ENCODE measurements around the gene KIZ.

KIZ gene

DNA sequence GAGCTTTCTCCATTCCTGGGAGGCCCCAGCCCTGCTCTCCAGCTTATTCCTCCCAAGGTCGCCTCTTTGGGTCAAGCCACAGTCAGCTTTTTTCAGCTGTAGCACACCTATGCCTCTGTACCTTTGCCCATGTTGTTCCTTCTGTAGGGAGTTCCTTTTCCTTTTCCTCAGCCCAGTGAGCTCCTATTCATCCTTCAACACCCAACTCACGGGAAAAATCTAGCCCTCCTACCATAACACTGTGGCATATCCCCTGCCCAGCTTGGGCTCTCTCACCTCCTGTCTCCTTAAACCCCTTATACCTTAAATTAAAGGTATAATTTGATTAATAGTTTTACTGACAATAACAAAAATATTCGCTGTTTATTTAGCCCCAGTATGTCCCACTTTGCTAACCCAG lies 118.9 kb downstream of the KIZ start:
- TF ChIP-seq TAF1 (IDR thresholded peaks at IDR 0.05; ENCODE audit: borderline replicate concordance, insufficient read depth, low read length) (no peak), SIN3A (IDR thresholded peaks at IDR 0.05; ENCODE audit: borderline replicate concordance, insufficient read depth, low read length) (no peak), FOXP2 (optimal IDR thresholded peaks at IDR 0.05; ENCODE audit: borderline replicate concordance, extremely low read depth, extremely low read length, insufficient read depth) (no peak), POLR2AphosphoS5 (IDR thresholded peaks at IDR 0.05; ENCODE audit: low read depth, low read length) (no peak)
- TF ChIP-seq, protein P1, sequence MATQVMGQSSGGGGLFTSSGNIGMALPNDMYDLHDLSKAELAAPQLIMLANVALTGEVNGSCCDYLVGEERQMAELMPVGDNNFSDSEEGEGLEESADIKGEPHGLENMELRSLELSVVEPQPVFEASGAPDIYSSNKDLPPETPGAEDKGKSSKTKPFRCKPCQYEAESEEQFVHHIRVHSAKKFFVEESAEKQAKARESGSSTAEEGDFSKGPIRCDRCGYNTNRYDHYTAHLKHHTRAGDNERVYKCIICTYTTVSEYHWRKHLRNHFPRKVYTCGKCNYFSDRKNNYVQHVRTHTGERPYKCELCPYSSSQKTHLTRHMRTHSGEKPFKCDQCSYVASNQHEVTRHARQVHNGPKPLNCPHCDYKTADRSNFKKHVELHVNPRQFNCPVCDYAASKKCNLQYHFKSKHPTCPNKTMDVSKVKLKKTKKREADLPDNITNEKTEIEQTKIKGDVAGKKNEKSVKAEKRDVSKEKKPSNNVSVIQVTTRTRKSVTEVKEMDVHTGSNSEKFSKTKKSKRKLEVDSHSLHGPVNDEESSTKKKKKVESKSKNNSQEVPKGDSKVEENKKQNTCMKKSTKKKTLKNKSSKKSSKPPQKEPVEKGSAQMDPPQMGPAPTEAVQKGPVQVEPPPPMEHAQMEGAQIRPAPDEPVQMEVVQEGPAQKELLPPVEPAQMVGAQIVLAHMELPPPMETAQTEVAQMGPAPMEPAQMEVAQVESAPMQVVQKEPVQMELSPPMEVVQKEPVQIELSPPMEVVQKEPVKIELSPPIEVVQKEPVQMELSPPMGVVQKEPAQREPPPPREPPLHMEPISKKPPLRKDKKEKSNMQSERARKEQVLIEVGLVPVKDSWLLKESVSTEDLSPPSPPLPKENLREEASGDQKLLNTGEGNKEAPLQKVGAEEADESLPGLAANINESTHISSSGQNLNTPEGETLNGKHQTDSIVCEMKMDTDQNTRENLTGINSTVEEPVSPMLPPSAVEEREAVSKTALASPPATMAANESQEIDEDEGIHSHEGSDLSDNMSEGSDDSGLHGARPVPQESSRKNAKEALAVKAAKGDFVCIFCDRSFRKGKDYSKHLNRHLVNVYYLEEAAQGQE (IDR thresholded peaks at IDR 0.05; ENCODE audit: insufficient read depth in 1 of 2, low read depth in 2 of 2, low read length in 2 of 2), result no peak

DNA sequence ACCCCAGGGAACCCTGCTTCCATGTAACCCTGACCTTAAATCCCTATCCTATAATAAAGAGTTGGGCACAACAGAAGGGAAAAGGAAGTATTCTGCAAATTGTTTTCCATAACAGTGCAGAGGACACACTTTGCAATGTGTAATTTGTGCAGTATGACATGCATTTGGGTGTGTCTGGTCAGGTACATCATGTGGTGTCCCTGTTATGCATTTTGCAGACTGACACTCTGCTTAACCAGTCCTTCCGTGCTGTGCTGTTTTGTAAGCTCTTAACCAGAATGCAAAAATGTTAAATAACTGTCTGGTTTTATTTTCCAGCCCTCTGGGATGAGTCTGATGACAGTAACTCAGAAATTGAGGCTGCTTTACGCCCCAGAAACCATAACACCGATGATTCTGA lies 120.3 kb downstream of the KIZ start:
- TF ChIP-seq TAF1 (IDR thresholded peaks at IDR 0.05; ENCODE audit: borderline replicate concordance, insufficient read depth, low read length), result no peak
- no peak for TF ChIP-seq FOXP2 (optimal IDR thresholded peaks at IDR 0.05; ENCODE audit: borderline replicate concordance, extremely low read depth, extremely low read length, insufficient read depth)
- TF ChIP-seq, protein P1 (IDR thresholded peaks at IDR 0.05; ENCODE audit: insufficient read depth in 1 of 2, low read depth in 2 of 2, low read length in 2 of 2), result no peak
- TF ChIP-seq SIN3A (IDR thresholded peaks at IDR 0.05; ENCODE audit: borderline replicate concordance, insufficient read depth, low read length), result no peak

DNA sequence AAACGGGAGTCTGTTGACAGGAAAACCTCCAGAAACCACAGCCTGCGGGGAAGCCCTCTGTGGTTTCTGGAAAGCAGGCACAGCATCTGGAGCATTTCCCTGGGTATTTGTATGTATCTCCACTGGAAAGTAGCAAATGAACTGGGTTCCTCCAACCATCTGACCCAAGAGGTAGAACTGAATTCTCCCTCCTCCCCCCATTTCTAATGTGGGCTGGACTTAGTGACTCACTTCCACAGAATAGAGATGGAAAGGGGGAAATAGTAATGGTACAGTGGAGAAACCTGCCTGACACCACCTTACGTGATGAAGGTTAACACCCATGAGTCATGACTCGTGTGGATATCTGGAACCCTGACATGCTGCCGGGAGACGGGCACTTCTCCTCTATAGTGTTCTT lies 125.4 kb downstream of the KIZ start:
- no peak for TF ChIP-seq SIN3A (IDR thresholded peaks at IDR 0.05; ENCODE audit: borderline replicate concordance, insufficient read depth, low read length)
- TF ChIP-seq, protein P1 (IDR thresholded peaks at IDR 0.05; ENCODE audit: insufficient read depth in 1 of 2, low read depth in 2 of 2, low read length in 2 of 2), result no peak
- no peak for TF ChIP-seq FOXP2 (optimal IDR thresholded peaks at IDR 0.05; ENCODE audit: borderline replicate concordance, extremely low read depth, extremely low read length, insufficient read depth)
- no peak for TF ChIP-seq TAF1 (IDR thresholded peaks at IDR 0.05; ENCODE audit: borderline replicate concordance, insufficient read depth, low read length)
- no peak for TF ChIP-seq POLR2AphosphoS5 (IDR thresholded peaks at IDR 0.05; ENCODE audit: low read depth, low read length)

DNA sequence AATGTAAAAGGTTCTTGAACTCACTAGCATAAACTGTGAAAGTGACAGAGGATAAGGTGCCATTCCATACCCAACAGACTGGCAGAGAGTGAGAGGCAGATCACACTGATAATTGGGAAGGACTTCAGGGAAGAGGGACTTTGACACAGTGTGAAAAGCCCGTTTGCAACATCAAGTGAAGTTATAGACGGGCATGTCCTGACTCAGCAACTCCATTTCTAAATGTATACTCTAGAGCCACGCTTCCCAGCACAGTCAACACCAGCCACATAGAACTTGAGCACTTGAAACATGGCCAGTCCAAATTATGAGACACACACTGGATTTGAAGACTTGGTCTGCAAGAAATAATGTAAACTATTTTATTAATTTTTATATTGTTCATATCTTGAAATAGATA lies 131.3 kb downstream of the KIZ start:
- TF ChIP-seq POLR2AphosphoS5 (IDR thresholded peaks at IDR 0.05; ENCODE audit: low read depth, low read length), result no peak
- TF ChIP-seq FOXP2 (optimal IDR thresholded peaks at IDR 0.05; ENCODE audit: borderline replicate concordance, extremely low read depth, extremely low read length, insufficient read depth), result no peak
- TF ChIP-seq TAF1 (IDR thresholded peaks at IDR 0.05; ENCODE audit: borderline replicate concordance, insufficient read depth, low read length), result no peak
- TF ChIP-seq, protein P1 (IDR thresholded peaks at IDR 0.05; ENCODE audit: insufficient read depth in 1 of 2, low read depth in 2 of 2, low read length in 2 of 2), result no peak
- no peak for TF ChIP-seq SIN3A (IDR thresholded peaks at IDR 0.05; ENCODE audit: borderline replicate concordance, insufficient read depth, low read length)

DNA sequence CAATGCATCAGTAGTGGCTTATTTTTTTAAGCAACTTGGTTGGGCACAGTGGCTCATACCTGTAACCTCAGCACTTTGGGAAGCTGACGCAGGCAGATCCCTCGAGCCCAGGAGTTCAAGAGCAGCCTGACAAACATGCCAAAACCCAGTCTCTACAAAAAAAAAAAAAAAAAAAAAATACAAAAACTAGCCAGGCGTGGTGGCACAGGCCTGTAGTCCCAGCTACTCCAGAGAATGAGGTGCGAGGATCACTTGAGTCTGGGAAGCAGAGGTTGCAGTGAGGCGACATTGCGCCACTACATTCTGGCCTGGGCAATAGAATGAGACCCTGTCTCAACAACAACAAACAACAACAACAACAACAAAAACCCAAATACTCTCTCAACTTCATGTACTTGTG lies 132.5 kb downstream of the KIZ start:
- TF ChIP-seq FOXP2 (optimal IDR thresholded peaks at IDR 0.05; ENCODE audit: borderline replicate concordance, extremely low read depth, extremely low read length, insufficient read depth), result no peak
- TF ChIP-seq POLR2AphosphoS5 (IDR thresholded peaks at IDR 0.05; ENCODE audit: low read depth, low read length), result no peak
- TF ChIP-seq, protein P1 (IDR thresholded peaks at IDR 0.05; ENCODE audit: insufficient read depth in 1 of 2, low read depth in 2 of 2, low read length in 2 of 2), result no peak

Data from PFSK-1 (cell line).